WTC11 (cell line): ENCODE results near the gene ZBTB24. TPM values are rescaled to one million over a fixed set of nuclear protein-coding genes. Genes with fewer than 3 reads are reported as not detected.

Experiments used
- ATAC-seq: fragments of 200-7000 bp; cut with Tn5 transposase; 2 replicates; pipeline ENCODE4 v1.10.0; 2021; ENCODE audit warnings: mild to moderate bottlenecking, moderate library complexity
- CTCF ChIA-PET: fragments of 300-600 bp; sonication (Branson Sonifier 250); formaldehyde crosslinking; loops from one replicate; lab custom pipeline; 2021; ENCODE audit warnings: antibody characterized with exemption; lab: Charles Lee
- POLR2A ChIA-PET: fragments of 350-600 bp; sonication (Branson Sonifier 250); formaldehyde crosslinking; loops from one replicate; lab custom pipeline; 2021; ENCODE audit warnings: antibody characterized with exemption; lab: Charles Lee
- DNase-seq: peaks from one replicate; pipeline ENCODE4 v3.0.0; 2021; ENCODE audit warnings: low spot score
- H3K27ac Mint-ChIP-seq: 2 replicates; pipeline ENCODE4 v1.8.0; 2021; ENCODE audit warnings: mixed read lengths
- H3K27me3 Mint-ChIP-seq: 2 replicates; pipeline ENCODE4 v1.8.0; 2021; ENCODE audit warnings: low read depth, mild to moderate bottlenecking, moderate library complexity, mixed read lengths
- H3K36me3 Mint-ChIP-seq: 2 replicates; pipeline ENCODE4 v1.8.0; 2021; ENCODE audit warnings: mixed read lengths
- H3K4me1 Mint-ChIP-seq: 2 replicates; pipeline ENCODE4 v1.8.0; 2022; ENCODE audit warnings: mixed read lengths
- H3K4me3 Mint-ChIP-seq: 2 replicates; pipeline ENCODE4 v1.8.0; 2021; ENCODE audit warnings: mild to moderate bottlenecking, moderate library complexity, mixed read lengths
- H3K9me3 Mint-ChIP-seq: 2 replicates; pipeline ENCODE4 v1.8.0; 2021; ENCODE audit warnings: mixed read lengths
- CREB1 ChIP-seq: sonication (generic); formaldehyde crosslinking; IDR thresholded peaks from 2 replicates; pipeline ENCODE4 v1.8.0; 2023; ENCODE audit warnings: mild to moderate bottlenecking, missing genetic modification reagents
- CREM ChIP-seq: sonication (generic); formaldehyde crosslinking; IDR thresholded peaks from 2 replicates; pipeline ENCODE4 v1.8.1; 2022; ENCODE audit warnings: mild to moderate bottlenecking, missing genetic modification reagents, moderate library complexity
- ELF4 ChIP-seq: sonication (generic); formaldehyde crosslinking; IDR thresholded peaks from 2 replicates; pipeline ENCODE4 v1.8.1; 2022; ENCODE audit warnings: low read depth, mild to moderate bottlenecking, moderate library complexity, missing genetic modification reagents
- ETV6 ChIP-seq: sonication (generic); formaldehyde crosslinking; IDR thresholded peaks from 2 replicates; pipeline ENCODE4 v1.8.1; 2022; ENCODE audit warnings: mild to moderate bottlenecking, missing genetic modification reagents
- GABPB1 ChIP-seq: sonication (generic); formaldehyde crosslinking; IDR thresholded peaks from 2 replicates; pipeline ENCODE4 v1.8.1; 2023; ENCODE audit warnings: mild to moderate bottlenecking, missing genetic modification reagents
- HMGA2 ChIP-seq: fragments of 250-450 bp; sonication (Bioruptor Pico); IDR thresholded peaks from 2 replicates; pipeline ENCODE4 v1.4.0; 2021; ENCODE audit warnings: mild to moderate bottlenecking, moderate library complexity
- NFATC4 ChIP-seq: fragments of 250-450 bp; sonication (Bioruptor Pico); IDR thresholded peaks from 2 replicates; pipeline ENCODE4 v1.9.0; 2021; ENCODE audit warnings: mild to moderate bottlenecking
- OVOL2 ChIP-seq: fragments of 250-450 bp; sonication (Bioruptor Pico); IDR thresholded peaks from 2 replicates; pipeline ENCODE4 v1.9.0; 2021; ENCODE audit warnings: mild to moderate bottlenecking, borderline replicate concordance
- RORB ChIP-seq: fragments of 250-450 bp; sonication (Bioruptor Pico); IDR thresholded peaks from 2 replicates; pipeline ENCODE4 v1.9.0; 2021; ENCODE audit warnings: mild to moderate bottlenecking
- SMAD3 ChIP-seq: sonication (generic); formaldehyde crosslinking; IDR thresholded peaks from 2 replicates; pipeline ENCODE4 v1.8.0; 2022; ENCODE audit warnings: missing genetic modification reagents, mild to moderate bottlenecking, borderline replicate concordance
- TCF7 ChIP-seq: sonication (generic); formaldehyde crosslinking; IDR thresholded peaks from 2 replicates; pipeline ENCODE4 v1.8.0; 2022; ENCODE audit warnings: mild to moderate bottlenecking, low read depth, missing genetic modification reagents, moderate library complexity
- ZNF219 ChIP-seq: sonication (generic); formaldehyde crosslinking; IDR thresholded peaks from 2 replicates; pipeline ENCODE4 v1.8.0; 2023; ENCODE audit warnings: missing genetic modification reagents, mild to moderate bottlenecking, borderline replicate concordance
- total RNA-seq: library from RNA; stranded (reverse); gene quantifications from 3 replicates; pipeline ENCODE4 v1.2.3, GENCODE V29; 2021
- TF ChIP-seq, protein P1 (sequence below): fragments of 250-450 bp; sonication (Bioruptor Pico); IDR thresholded peaks from 2 replicates; pipeline ENCODE4 v1.9.0; 2021; ENCODE audit warnings: mild to moderate bottlenecking, borderline replicate concordance
- TF ChIP-seq, protein P2 (sequence below): sonication (generic); formaldehyde crosslinking; conservative IDR thresholded peaks from 2 replicates; pipeline ENCODE4 v1.8.1; 2023; ENCODE audit warnings: mild to moderate bottlenecking, low read depth, missing genetic modification reagents, moderate library complexity
- TF ChIP-seq, protein P3 (sequence below): sonication (generic); formaldehyde crosslinking; IDR thresholded peaks from 2 replicates; pipeline ENCODE4 v1.8.0; 2023; ENCODE audit warnings: mild to moderate bottlenecking, missing genetic modification reagents
- TF ChIP-seq, protein P4 (sequence below): sonication (generic); formaldehyde crosslinking; IDR thresholded peaks from 2 replicates; pipeline ENCODE4 v1.8.1; 2022; ENCODE audit warnings: mild to moderate bottlenecking, missing genetic modification reagents, moderate library complexity, borderline replicate concordance

ZBTB24 gene
- total RNA-seq, 1 experiment from 2014 or later = 14.7 TPM

DNA sequence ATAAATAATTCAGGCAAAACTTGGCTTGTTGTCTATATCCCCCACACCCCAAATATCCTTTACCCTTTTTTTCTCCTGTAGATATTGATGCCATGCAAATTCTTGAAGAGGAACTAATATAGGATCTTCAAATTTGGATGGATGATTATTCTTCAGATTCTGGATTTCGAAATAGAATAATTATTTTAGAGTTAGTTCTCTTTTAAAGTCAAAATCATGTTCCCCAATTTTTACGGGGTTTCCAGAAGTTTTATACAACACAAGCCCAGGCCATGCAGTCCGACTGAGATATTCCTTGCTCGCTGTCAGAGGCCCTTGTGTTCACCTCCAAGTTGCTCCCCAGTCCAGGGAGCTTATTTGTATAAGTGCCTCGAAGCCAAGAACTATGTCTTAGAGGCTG is 47.0 kb downstream of the ZBTB24 start (continued):
- TF ChIP-seq, protein P1, sequence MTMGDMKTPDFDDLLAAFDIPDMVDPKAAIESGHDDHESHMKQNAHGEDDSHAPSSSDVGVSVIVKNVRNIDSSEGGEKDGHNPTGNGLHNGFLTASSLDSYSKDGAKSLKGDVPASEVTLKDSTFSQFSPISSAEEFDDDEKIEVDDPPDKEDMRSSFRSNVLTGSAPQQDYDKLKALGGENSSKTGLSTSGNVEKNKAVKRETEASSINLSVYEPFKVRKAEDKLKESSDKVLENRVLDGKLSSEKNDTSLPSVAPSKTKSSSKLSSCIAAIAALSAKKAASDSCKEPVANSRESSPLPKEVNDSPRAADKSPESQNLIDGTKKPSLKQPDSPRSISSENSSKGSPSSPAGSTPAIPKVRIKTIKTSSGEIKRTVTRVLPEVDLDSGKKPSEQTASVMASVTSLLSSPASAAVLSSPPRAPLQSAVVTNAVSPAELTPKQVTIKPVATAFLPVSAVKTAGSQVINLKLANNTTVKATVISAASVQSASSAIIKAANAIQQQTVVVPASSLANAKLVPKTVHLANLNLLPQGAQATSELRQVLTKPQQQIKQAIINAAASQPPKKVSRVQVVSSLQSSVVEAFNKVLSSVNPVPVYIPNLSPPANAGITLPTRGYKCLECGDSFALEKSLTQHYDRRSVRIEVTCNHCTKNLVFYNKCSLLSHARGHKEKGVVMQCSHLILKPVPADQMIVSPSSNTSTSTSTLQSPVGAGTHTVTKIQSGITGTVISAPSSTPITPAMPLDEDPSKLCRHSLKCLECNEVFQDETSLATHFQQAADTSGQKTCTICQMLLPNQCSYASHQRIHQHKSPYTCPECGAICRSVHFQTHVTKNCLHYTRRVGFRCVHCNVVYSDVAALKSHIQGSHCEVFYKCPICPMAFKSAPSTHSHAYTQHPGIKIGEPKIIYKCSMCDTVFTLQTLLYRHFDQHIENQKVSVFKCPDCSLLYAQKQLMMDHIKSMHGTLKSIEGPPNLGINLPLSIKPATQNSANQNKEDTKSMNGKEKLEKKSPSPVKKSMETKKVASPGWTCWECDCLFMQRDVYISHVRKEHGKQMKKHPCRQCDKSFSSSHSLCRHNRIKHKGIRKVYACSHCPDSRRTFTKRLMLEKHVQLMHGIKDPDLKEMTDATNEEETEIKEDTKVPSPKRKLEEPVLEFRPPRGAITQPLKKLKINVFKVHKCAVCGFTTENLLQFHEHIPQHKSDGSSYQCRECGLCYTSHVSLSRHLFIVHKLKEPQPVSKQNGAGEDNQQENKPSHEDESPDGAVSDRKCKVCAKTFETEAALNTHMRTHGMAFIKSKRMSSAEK (CRISPR knock-in tag) = no peak

DNA sequence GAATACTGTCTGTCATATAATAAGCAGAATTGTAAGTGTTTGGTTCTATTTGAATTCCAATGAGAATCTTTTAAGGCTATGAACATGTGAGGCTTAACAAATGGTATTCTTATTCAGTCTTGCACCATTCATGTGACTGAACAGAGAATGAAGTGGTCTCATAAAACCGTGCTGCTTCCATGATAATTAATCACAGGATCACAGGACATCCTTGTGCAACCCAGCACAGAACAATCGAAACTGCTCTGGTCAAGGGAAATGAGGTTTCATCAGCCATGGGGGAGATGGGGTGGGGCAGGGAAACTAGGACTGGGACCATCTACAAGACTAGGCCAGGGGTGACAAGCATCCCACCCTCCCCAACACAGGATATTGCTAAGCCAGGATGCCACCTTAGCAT is 48.6 kb downstream of the ZBTB24 start:
- H3K27me3 Mint-ChIP-seq = peaks cover 3% of the 10 kb centered on the region
- no peaks in the 10 kb centered on the region for H3K36me3 Mint-ChIP-seq
- no peak overlapping the region for H3K4me3 Mint-ChIP-seq
- H3K27ac Mint-ChIP-seq = no peak overlapping the region
- no peaks in the 10 kb centered on the region for H3K9me3 Mint-ChIP-seq
- peaks cover under 1% of the 10 kb centered on the region; the same call in 1 of the 2 replicates for H3K4me1 Mint-ChIP-seq
- ChIA-PET POLR2A (no interaction called here), CTCF (interaction anchor here (0.7 kb wide), 1 partner anchor 198 kb away, joined by 3 read pairs; no protein-coding TSS in a partner anchor)
- DNase-seq (no peak), ATAC-seq (no peak)
- TF ChIP-seq, protein P2, sequence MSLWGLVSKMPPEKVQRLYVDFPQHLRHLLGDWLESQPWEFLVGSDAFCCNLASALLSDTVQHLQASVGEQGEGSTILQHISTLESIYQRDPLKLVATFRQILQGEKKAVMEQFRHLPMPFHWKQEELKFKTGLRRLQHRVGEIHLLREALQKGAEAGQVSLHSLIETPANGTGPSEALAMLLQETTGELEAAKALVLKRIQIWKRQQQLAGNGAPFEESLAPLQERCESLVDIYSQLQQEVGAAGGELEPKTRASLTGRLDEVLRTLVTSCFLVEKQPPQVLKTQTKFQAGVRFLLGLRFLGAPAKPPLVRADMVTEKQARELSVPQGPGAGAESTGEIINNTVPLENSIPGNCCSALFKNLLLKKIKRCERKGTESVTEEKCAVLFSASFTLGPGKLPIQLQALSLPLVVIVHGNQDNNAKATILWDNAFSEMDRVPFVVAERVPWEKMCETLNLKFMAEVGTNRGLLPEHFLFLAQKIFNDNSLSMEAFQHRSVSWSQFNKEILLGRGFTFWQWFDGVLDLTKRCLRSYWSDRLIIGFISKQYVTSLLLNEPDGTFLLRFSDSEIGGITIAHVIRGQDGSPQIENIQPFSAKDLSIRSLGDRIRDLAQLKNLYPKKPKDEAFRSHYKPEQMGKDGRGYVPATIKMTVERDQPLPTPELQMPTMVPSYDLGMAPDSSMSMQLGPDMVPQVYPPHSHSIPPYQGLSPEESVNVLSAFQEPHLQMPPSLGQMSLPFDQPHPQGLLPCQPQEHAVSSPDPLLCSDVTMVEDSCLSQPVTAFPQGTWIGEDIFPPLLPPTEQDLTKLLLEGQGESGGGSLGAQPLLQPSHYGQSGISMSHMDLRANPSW (CRISPR knock-in tag) = no peak
- TF ChIP-seq CREB1 (CRISPR knock-in tag) (no peak), ETV6 (CRISPR knock-in tag) (no peak), HMGA2 (no peak), TCF7 (CRISPR knock-in tag) (no peak), ELF4 (CRISPR knock-in tag) (no peak), SMAD3 (CRISPR knock-in tag) (no peak), OVOL2 (CRISPR knock-in tag) (no peak), NFATC4 (CRISPR knock-in tag) (no peak), GABPB1 (CRISPR knock-in tag) (no peak), ZNF219 (CRISPR knock-in tag) (no peak), CREM (CRISPR knock-in tag) (no peak), RORB (CRISPR knock-in tag) (no peak)
- TF ChIP-seq, protein P3, sequence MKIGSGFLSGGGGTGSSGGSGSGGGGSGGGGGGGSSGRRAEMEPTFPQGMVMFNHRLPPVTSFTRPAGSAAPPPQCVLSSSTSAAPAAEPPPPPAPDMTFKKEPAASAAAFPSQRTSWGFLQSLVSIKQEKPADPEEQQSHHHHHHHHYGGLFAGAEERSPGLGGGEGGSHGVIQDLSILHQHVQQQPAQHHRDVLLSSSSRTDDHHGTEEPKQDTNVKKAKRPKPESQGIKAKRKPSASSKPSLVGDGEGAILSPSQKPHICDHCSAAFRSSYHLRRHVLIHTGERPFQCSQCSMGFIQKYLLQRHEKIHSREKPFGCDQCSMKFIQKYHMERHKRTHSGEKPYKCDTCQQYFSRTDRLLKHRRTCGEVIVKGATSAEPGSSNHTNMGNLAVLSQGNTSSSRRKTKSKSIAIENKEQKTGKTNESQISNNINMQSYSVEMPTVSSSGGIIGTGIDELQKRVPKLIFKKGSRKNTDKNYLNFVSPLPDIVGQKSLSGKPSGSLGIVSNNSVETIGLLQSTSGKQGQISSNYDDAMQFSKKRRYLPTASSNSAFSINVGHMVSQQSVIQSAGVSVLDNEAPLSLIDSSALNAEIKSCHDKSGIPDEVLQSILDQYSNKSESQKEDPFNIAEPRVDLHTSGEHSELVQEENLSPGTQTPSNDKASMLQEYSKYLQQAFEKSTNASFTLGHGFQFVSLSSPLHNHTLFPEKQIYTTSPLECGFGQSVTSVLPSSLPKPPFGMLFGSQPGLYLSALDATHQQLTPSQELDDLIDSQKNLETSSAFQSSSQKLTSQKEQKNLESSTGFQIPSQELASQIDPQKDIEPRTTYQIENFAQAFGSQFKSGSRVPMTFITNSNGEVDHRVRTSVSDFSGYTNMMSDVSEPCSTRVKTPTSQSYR (CRISPR knock-in tag) = no peak
- TF ChIP-seq, protein P4, sequence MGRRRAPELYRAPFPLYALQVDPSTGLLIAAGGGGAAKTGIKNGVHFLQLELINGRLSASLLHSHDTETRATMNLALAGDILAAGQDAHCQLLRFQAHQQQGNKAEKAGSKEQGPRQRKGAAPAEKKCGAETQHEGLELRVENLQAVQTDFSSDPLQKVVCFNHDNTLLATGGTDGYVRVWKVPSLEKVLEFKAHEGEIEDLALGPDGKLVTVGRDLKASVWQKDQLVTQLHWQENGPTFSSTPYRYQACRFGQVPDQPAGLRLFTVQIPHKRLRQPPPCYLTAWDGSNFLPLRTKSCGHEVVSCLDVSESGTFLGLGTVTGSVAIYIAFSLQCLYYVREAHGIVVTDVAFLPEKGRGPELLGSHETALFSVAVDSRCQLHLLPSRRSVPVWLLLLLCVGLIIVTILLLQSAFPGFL (CRISPR knock-in tag) = no peak
